ENCODE data around the gene MATR3. TPM values are rescaled to one million over a fixed set of nuclear protein-coding genes. Genes with fewer than 3 reads are reported as not detected.

Gene MATR3
- total RNA-seq: 183 and 205 TPM in 2 replicates

GRCh38 chr5:139293507-139294373 lies at the start of gene MATR3:
Gene MATR3, plus strand, starts transcription at chr5:139293740. Its CDS starts 13,676 bp downstream, at chr5:139307416.

GRCh38 chr5:139341689-139342422 lies 48.3 kb downstream of the MATR3 start, which contains the start of gene PAIP2:
Gene PAIP2, plus strand, starts transcription at chr5:139341854. Its CDS starts 21,931 bp downstream, at chr5:139363785.

Small RNAs within 50 kb of the gene (small RNA-seq; reads per million reads assigned to genes)
- gene RNA5SP195: not detected
- 212 reads per million, percentile 99 among the genes with 10 or more reads in this experiment for gene SNORA74A
- 23.4 reads per million, percentile 97 among the genes with 10 or more reads in this experiment for gene SNORA74D

Other genes starting within 250 kb of the MATR3 start
- 44.5 and 60.9 TPM in 2 replicates for gene SIL1, start 95.4 kb upstream of the MATR3 start, total RNA-seq
- gene PAIP2, start 48.1 kb downstream of the MATR3 start, total RNA-seq: 42.0 and 64.0 TPM in 2 replicates
- not detected in 2 replicates for gene SLC23A1, start 89.6 kb downstream of the MATR3 start, total RNA-seq
- gene MZB1, start 96.2 kb downstream of the MATR3 start, total RNA-seq: 0.39 and 0.65 TPM in 2 replicates
- 1.2 and 2.7 TPM in 2 replicates for gene PROB1, start 101.4 kb downstream of the MATR3 start, total RNA-seq
- gene SPATA24, start 110.3 kb downstream of the MATR3 start, total RNA-seq: 3.1 and 3.5 TPM in 2 replicates
- 5.5 and 5.6 TPM in 2 replicates for gene DNAJC18, start 145.8 kb downstream of the MATR3 start, total RNA-seq
- gene ECSCR, start 169.0 kb downstream of the MATR3 start, total RNA-seq: not detected in 2 replicates
- not detected in 2 replicates for gene SMIM33, start 177.3 kb downstream of the MATR3 start, total RNA-seq
- 8.8 and 10.2 TPM in 2 replicates for gene STING1, start 189.0 kb downstream of the MATR3 start, total RNA-seq

Data from placental epithelial cell (primary cell).